RWPE2 (cell line): Measurements from ENCODE around the gene COX14.

ENCODE experiments used
- ATAC-seq: fragments of 200-7000 bp; cut with Tn5 transposase; 3 replicates; pipeline ENCODE4 v1.9.1; 2021; ENCODE audit warnings: low read depth
- DNase-seq: peaks from one replicate; pipeline ENCODE4 v3.0.0-alpha.2; 2020; ENCODE audit warnings: low spot score
- H3K27ac ChIP-seq: fragments of 450-650 bp; 2 replicates; pipeline ENCODE4 v1.5.1; 2017; ENCODE audit warnings: mild to moderate bottlenecking; ENCODE audit not compliant: poor library complexity, severe bottlenecking
- H3K27me3 ChIP-seq: fragments of 250-450 bp; sonication (Bioruptor Pico); 2 replicates; pipeline ENCODE4 v1.5.1; 2021; ENCODE audit warnings: mild to moderate bottlenecking, moderate library complexity; ENCODE audit not compliant: insufficient read depth, poor library complexity, severe bottlenecking
- H3K36me3 ChIP-seq: fragments of 250-450 bp; sonication (Bioruptor Pico); 2 replicates; pipeline ENCODE4 v1.5.1; 2020; ENCODE audit warnings: low read depth, mild to moderate bottlenecking, moderate library complexity
- H3K4me1 ChIP-seq: fragments of 250-450 bp; sonication (Bioruptor Pico); 2 replicates; pipeline ENCODE4 v1.5.1; 2021; ENCODE audit warnings: mild to moderate bottlenecking, moderate library complexity; ENCODE audit not compliant: insufficient read depth, poor library complexity, severe bottlenecking
- H3K4me3 ChIP-seq: fragments of 250-450 bp; sonication (Bioruptor Pico); 2 replicates; pipeline ENCODE4 v1.5.1; 2021; ENCODE audit warnings: mild to moderate bottlenecking, moderate library complexity; ENCODE audit not compliant: severe bottlenecking
- H3K9me3 ChIP-seq: fragments of 250-450 bp; sonication (Bioruptor Pico); 2 replicates; pipeline ENCODE4 v1.5.1; 2021; ENCODE audit warnings: mild to moderate bottlenecking, moderate library complexity; ENCODE audit not compliant: severe bottlenecking
- CTCF ChIP-seq: fragments of 450-650 bp; IDR thresholded peaks from one replicate; pipeline ENCODE4 v1.5.1; 2017; ENCODE audit warnings: mild to moderate bottlenecking, moderate library complexity; ENCODE audit not compliant: poor library complexity, severe bottlenecking

Gene COX14

GRCh38 chr12:50107416-50108268 is 4.4 kb upstream of the COX14 start:
- no peaks in the 10 kb centered on the region for H3K36me3 ChIP-seq
- ATAC-seq (no peak), DNase-seq (no peak)
- no peak for TF ChIP-seq CTCF
- H3K4me3 ChIP-seq: no peak overlapping the region
- H3K9me3 ChIP-seq: no peaks in the 10 kb centered on the region
- peaks cover 13% of the 10 kb centered on the region for H3K4me1 ChIP-seq
- H3K27ac ChIP-seq: no peak overlapping the region
- H3K27me3 ChIP-seq: no peaks in the 10 kb centered on the region

GRCh38 chr12:50109319-50109718 is 2.7 kb upstream of the COX14 start:
- Histone ChIP-seq H3K27ac (no peak overlapping the region), H3K9me3 (no peaks in the 10 kb centered on the region), H3K4me3 (no peak overlapping the region), H3K36me3 (no peaks in the 10 kb centered on the region), H3K27me3 (no peaks in the 10 kb centered on the region), H3K4me1 (peaks cover 13% of the 10 kb centered on the region)
- ATAC-seq: no peak
- no peak for TF ChIP-seq CTCF
- no peak for DNase-seq

GRCh38 chr12:50110127-50110761 is 1.8 kb upstream of the COX14 start:
- DNase-seq (no peak), ATAC-seq (no peak)
- peak overlapping the region; percentile 47 for H3K27ac ChIP-seq

GRCh38 chr12:50110762-50111351 is 1.2 kb upstream of the COX14 start:
- no peak for ATAC-seq
- H3K4me1 ChIP-seq: peaks cover 13% of the 10 kb centered on the region
- no peaks in the 10 kb centered on the region for H3K27me3 ChIP-seq
- no peak for DNase-seq
- no peaks in the 10 kb centered on the region for H3K36me3 ChIP-seq
- no peak overlapping the region for H3K4me3 ChIP-seq
- no peak for TF ChIP-seq CTCF
- H3K27ac ChIP-seq: peak overlapping the region; percentile 47
- no peaks in the 10 kb centered on the region for H3K9me3 ChIP-seq

More at GRCh38 chr12:50110127-50110761, 1.8 kb upstream of the COX14 start:
- Histone ChIP-seq H3K4me1 (peaks cover 13% of the 10 kb centered on the region), H3K4me3 (no peak overlapping the region), H3K36me3 (no peaks in the 10 kb centered on the region), H3K9me3 (no peaks in the 10 kb centered on the region), H3K27me3 (no peaks in the 10 kb centered on the region)
- TF ChIP-seq CTCF: no peak
